Medulla oblongata (tissue), 1 donor: Measurements from ENCODE around the gene TBC1D4.
"Not testable (repeated sequence)": the region's sequence is repeated elsewhere in the genome, so short reads cannot be mapped to it uniquely, and the experiment has no call there.

ENCODE experiments used
- DNase-seq: peaks from one replicate; pipeline ENCODE4 v3.0.0-alpha.2; 2015; ENCODE audit errors: extremely low spot score

Gene TBC1D4

DNA sequence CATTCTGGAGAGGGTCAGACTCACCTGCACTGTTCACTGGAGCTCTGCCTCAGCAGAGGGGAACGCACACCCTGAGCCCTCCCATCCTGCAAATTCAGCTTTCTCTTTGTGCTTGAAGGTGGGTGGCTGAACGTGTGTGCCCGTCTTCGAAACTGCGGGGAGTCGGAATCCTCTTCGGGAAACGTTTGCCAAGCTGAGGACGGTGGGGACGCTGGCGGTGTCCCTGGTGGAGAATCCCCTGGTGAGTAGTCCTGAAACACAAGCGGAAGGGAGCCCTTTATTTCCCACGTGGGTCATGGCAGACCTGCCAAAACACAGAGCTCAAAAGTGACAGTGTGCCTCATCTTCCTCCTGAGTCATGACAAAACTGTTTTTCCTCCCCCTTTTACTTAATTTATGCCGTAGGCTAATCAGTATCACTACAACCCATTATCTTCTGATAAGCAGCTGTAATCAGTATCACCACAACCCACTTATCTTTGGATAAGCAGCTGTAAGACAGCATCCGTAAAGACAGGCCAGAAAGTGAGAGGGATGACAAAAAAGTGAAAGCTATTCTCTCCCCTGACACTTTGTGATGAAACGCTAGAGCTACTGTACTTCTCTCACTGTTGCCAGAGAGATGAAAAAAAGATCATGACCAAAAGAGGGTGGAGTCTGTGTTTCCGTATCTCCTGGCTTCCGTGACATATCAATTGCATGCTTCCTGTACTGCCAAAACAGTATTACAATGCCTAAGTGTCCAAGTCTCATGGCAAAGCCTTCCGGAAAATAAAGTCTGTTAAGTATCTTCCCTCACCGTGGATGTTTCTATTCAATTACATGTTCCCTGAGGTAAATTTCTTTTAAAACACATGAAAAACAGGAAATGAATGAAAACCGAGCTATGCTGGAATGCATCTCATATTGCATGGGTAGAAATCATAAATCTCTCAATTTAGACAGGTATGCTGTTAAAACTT is 155.5 kb downstream of the TBC1D4 start:
- no peak for DNase-seq

DNA sequence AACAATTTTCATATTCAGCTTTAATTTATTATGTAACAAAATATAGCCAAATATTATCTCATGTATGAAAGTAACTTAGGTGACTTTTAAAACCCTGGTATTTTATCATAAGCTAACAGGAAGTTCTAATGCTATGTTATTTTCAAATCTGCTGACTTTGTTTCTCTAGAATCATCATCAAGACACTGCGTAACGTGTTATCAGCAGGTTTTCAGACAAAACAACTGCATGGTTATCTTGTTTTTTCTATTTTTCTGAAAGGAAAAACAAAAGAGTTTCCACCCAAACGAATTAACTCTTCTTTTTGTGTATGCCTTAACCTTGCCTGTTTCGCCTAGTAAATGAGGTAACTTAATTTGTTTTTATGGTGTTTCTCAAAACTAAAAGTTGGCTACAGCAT is 156.3 kb downstream of the TBC1D4 start:
- DNase-seq = no peak

DNA sequence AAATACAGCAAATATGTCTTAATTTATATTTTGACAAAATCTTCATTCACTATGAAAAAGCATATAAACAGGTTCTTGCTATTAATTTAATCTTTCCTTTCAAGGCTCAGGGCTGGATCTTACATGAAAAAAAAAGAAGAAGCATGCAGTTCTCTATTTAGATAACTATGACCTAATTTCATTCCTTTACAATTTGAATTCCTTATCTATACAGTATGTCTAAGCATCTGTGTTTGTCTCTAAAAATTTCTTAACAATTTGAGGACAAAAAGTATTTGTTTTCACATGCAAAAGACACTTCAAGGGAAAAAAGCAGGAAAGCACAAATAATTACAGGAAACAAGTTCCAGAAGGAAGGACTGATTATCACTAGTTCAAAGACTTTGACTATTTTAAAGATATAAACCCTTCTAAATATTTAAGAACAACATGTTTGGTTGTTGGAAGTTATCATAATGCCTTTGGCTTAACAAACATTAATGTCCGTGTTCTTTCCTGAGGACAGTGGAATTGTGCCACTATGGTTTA is 157.5 kb downstream of the TBC1D4 start:
- no peak for DNase-seq

DNA sequence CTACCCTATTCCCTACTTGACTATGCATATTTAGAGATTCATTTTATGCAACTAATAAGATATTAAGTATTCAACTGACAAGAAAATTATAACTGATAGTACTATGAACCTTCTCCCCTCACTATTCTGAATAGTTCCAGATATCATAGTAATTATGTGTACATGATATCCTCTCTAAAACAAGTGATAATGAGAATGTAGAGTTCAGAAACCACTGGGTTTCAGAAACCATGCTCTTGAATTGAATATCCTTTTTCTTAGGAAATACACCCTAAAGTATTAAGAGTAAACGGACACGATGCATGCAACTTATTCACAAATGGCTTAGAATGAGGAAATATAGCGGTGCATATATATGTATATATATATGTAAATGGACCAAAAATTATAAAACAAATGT is 160.9 kb downstream of the TBC1D4 start:
- no peak for DNase-seq

DNA sequence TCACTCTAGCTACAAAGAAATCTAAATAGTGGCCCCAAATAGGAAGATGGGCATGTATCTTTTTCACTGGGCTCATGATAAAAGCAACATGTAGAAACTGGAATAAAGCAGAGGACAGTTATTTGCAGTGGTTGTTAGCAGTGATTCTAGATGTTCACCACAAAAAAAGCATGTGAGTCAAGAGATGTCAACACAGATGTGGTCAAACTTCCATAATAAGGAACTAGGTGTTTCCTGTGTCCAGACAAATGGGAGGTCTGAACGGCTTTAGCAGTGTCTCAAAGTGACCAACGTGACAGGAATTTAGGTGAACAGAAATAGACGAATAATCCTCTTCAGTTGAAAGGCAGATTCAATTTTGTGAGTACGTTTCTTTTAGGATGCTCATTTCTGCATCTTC is 162.7 kb downstream of the TBC1D4 start:
- DNase-seq = peak; percentile 78

DNA sequence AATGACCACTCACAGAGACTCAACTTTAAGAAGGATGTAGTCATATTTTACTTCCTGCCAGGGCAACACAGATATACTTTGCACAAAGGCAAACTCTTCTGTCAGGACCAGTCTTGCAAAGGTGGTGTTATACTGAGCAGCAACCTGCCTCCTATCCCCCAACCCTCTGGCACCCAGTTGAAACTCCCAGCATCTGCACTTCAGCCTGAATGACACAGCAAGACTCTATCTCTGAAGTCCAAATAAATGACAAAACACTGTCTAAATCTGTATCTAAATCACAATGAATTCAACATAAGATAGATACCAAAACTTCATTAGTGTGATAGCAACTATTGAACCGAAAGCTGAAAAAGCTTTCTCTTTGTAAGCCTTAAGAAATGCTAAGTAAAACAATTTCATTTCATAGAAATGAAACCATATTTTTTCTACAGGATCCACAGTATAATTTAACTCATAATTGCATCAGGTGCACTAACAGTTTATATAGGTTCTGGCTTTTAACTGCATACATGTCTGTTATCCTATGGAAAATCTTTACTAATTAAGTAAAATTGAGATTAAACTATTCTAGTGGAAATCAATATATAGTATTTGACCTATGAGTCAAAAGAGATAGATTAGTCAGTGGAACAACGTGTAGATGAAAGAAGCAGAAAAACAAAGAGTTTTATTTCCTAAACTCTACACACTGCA is 163.7 kb downstream of the TBC1D4 start:
- DNase-seq = no peak

DNA sequence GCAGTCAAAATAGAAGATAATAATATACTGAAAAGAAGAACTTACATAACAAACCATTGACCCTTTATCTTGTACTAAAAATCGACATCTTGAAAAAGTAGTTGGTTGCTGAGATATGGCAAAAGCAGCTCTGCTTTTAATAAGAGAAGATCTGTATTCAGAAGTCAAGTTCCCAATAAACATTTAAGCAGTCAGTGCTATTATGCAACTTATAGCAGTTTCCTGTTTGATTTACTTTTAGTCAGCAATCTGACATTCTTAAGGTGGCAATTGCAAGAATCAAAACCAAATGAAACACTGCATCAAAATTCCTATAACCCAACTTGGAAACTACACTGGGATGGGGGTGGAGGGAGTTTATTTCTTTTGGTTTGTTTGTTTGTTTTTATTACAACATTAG is 165.5 kb downstream of the TBC1D4 start:
- no peak for DNase-seq

DNA sequence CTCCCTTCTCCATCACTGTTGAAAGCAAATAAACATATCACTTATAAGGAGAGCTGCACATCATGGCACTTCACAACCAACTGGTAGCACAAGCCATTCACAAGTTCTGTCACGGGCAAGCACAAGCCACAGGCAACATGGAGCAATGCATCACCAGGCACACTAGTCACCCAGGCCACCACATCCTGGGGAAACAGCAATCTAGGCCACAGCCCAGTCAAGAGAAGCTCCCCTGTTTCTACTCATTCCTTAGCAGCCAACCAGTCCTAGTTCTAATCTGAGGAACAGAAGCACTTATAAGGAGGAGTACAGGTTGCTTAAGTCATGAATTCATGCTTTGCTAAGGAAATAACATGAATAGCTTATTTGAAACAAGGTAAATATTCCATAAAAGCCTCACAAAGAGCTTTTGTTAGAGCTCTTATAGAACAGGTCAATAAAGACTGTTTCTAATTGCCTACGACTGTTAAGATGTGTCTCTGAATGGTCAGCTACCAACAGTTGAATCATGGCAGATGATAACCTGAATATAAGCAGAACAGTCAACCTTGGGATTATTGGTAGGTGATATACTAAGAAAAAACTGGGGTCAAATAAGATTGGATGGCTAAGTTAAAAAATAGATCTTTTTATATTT is 169.0 kb downstream of the TBC1D4 start:
- DNase-seq = no peak

DNA sequence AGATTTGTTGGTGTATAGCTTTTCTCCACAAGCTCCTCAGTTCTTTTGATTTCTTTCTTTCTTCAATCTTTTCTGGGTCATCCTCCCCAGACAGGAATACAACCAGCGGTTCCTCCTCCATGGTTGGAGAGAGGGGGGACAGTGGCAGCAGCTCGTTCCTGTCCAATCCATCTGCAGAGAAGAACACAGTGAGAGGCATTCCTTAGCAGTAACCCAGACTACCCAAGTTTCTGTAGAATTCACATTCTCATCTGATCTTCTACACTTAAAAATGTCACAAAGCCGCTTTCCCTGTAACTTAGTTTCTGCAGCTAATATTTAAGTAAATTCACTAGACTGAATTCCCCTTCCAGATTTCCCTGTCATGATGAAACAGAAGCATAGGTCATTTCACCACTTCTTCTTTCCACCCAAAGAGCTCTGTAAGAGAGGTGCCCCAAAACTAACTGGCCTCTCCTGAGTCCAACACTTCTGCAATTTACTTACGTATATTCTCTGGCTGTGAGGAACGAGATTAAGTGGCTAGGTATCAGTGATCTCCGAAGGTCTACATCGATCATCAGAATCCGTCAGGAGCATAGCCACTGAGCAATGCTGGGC is 171.9 kb downstream of the TBC1D4 start:
- peak; percentile 59 for DNase-seq

DNA sequence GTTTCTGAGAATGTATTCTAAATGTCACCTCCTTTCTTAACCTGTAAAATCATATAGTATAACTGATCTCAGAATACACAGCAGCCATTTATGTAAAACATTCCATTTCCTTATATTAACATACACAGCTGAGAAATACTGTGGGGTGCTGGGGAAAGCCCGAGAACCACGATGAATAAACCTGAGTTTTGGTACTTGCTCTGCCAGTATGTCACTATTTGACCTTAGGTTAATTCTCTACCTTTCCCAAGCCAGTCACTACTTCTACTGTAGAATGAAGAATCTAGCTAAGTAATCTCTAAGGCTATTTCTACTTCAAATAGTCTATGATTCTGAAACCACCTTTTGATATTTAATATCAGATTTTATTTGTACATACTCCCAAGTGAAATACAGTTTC is 173.7 kb downstream of the TBC1D4 start:
- no peak for DNase-seq

DNA sequence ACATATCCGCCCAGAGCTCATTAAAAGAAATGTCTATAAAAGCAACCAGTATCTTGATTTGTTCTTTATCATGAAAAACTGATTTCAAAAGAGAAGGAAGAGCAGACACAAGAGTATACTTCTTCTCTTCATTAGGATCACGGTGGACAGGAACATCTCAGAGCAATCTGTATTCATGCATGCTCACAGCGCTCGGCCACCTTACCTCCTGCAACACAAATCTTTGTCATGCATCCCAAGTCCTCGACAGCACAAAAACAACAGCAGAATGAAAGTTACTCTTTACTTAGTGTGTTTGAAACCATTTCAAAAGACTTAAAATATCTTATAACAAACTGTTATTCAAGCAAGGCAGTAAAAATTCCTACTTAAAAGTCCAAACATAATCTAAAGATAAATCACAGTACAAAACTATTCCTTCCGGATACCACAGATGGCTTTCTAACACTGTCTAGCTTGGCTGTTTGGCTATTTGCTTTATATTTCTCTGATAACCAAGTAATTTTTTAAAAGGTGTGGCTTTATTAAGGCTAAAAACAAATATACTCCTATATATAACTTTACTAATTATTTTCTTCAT is 174.5 kb downstream of the TBC1D4 start:
- DNase-seq = no peak

DNA sequence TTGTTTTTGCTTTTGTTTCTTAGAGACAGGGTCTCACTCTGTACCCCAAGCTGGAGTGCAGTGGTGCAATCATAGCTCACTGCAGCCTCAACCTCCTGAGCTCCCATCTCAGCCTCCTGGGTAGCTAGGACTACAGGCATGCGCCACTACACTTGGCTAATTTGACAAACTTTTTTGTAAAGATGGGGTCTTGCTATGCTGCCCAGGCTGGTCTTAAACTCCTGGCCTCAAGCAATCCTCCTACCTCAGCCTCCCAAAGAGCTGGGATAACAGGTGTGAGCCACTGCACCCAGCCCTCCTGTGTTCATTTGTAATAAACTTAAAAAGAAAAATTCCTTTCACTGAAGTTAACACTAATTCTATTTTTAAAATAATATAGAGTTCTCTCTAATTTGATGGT is 175.0 kb downstream of the TBC1D4 start:
- DNase-seq = not testable (repeated sequence)

DNA sequence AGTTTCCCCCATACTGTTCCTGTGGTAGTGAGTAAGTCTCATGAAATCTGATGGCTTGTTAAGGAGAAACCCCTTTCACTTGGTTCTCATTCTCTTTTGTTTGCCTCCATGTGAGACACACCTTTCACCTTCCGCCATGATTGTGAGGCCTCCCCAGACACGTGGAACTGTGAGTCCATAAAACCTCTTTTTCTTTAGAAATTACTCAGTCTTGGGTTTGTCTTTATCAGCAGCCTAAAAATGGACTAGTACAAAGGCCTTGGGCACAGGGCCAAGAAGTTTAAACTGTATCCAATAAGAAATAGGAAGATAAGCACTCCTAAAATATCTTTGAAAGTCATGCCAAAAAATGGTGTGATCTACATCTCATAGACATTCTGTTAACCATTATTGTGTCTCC is 176.9 kb downstream of the TBC1D4 start:
- DNase-seq = no peak

DNA sequence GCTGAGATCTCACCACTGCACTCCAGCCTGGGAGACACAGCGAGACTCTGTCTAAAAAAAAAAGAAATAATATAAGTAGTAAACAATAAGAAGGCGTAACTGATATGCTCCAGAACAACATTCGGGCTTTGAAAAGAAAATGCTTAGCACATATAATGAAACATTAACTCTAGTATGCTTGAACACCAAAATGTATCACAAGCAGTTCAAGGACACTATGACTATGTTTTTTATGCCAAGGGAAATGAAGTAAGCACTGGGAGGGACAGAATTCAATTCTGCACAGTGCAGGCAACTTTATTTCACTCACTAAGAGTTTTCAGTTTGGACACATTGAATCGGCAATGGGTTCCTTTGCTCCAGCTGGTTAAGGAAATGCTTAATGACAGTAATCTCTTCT is 178.7 kb downstream of the TBC1D4 start:
- DNase-seq = no peak

DNA sequence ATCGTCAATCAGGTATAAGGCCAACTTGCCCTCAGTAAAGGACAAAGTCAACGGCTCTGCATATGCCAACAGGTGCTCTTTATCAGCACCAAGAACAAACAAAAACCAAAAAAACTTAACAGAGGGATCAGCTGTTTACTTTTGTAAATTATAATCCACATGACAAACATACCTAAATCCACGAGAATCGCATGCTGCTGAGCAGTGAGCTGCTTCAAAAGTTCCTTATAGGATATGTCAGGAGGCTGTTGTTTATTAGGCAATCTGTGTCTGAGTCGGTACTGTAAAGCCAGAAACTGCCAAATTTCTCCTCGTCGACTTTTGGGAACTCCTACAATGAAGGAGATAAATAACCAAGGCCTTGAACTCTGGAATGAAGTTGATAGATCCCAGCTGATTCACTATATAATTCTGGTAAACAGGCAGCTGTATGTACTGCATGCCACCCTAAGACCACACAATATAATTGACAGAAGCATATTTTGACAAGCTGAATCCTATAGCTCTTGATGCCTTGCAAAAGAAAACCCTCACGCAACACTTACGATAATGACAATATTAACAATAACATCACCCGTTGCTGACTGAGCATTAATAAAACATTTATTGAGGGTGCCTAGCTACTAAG is 179.8 kb downstream of the TBC1D4 start:
- no peak for DNase-seq

DNA sequence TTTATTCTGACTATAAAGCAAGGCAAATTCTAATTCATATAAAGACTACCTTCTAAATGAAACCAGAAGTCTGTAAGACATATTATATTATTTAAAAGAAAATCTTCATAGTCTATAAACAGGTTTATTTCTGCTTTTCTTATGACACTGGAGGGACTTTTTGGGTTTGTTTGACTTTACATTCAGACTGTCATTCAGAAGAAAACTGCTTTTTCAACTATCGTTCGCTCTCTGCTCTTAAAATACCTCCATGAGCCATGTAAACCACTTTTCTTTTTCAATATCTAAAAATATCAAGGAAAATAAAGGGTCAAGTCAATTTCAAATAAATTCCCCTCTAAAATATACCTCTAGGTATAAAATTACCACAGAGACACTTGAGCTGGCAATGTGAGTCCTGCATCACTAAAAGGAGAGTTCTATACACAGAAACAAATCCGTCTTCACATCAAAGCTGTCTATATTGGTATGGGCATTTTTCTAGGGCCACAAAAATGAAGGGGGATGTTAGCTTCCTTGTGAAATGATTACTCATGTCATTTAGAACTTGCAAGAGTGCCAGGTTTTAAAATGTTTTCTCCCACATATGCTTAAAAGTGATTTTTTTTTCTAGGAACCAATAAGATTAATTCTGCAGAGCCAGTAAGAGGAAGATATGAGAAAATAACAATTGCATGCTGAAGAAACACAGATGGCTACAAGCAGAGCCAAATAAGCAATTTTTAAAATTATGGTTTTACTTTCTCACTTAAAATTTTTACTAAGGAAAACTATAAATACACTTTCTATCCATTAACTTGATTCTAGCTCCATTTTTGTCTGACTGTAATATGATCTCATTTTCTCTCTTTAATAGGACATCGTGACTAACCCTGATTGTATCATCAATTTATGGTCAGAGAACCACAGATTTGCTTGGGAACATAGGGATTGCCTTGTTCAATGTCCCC is 181.8 kb downstream of the TBC1D4 start:
- no peak for DNase-seq

DNA sequence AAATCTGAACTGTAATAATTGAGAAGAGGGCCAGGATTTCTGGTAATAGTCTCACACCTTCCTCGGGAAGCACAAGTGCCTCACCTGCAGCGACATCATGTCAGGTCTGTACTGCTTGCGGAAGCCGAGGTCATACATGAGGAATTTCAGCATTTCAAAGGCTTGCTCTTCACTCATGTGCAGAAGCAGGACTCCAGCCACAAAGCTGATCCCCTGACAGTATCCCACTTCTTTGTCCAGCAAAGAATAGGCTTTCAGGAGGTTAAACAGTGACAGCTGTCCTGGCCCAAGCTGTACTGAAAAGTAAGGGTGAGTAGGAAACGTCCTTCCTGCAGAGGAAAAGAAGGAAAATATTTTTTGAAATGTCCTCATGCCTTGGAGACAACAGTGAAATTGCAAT is 182.7 kb downstream of the TBC1D4 start:
- no peak for DNase-seq

DNA sequence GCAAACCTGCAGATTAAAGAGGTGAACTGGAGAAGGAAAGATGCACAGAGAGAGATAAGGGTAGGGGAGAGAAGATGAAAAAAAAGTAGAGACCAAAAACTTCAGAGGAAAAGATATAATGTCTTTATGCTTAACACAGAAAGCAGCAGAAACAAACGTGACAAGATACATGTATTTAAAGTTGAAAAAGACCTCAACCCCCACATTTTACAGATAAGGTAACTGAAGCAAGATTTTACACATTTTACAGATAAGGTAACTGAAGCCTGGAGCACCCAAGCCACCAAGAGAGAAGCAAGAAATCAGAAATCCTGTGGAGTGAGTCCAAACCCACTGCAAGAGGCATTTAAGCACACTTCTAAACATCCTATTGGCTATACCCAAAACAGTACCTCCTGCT is 185.3 kb downstream of the TBC1D4 start:
- no peak for DNase-seq

DNA sequence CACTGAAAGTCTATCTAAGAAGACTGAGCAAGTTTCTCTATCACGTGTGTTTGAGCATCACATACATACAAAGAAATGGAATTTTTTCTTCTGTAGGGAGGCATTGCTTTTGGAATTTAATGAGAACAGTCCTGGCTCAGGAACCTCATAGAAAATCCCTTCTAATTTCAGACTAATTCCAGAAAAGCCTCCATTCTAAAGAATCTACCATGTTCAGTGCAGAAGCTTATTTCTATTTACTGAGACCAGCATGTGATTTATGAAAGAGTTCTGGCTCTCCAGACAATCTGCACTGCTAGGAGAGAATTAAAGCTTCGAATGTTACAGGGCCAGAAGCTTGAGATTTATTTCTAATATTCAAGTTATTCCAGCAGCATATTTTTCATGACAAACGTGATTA is 186.8 kb downstream of the TBC1D4 start:
- DNase-seq = no peak

DNA sequence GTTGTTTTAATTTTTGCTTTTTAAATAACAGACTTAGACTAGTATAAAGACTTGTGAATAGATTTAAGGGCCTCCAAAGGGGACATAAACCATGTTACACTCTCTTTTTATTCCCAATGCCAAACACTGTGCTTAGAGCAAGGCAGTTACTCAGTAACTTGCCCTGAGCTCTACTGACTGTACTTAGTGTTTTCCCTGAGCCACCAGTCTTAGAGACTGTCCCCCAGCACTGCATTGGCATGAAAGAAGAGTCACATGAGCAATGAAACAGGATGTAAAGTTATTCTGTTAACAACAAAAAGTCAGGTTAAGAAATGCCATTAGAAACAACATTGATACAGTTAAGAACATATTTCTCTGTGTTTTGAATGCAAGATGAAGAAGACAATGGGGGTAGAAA is 187.9 kb downstream of the TBC1D4 start:
- no peak for DNase-seq
